Endothelial cell of umbilical vein (primary cell): ENCODE results near the gene KRTAP10-6. TPM values are rescaled to one million over a fixed set of nuclear protein-coding genes. Genes with fewer than 3 reads are reported as not detected.

Source experiments
- BruUV-seq: library from RNA; stranded (reverse); fragments of 400-500 nt; replicated peaks from 2 replicates; lab custom pipeline; 2021; lab: Mats Ljungman, UMichigan
- CTCF ChIA-PET: fragments of 300-600, 350-600 bp; sonication (Branson Sonifier 250); formaldehyde crosslinking; loops from one replicate; lab custom pipeline; 2021; ENCODE audit warnings: antibody characterized with exemption, inconsistent platforms; lab: Charles Lee
- POLR2A ChIA-PET: fragments of 300-600, 350-600 bp; sonication (Branson Sonifier 250); formaldehyde crosslinking; loops from one replicate; lab custom pipeline; 2021; ENCODE audit warnings: antibody characterized with exemption, inconsistent platforms; lab: Charles Lee
- DNase-seq: peaks from one replicate; pipeline ENCODE4 v3.0.0-alpha.2; 2011; ENCODE audit warnings: low read depth, low spot score
- FAIRE-seq: peaks from 2 replicates; lab custom pipeline; 2011; peaks lifted over from hg19 to GRCh38; lab: Jason Lieb, UNC
- H2AFZ ChIP-seq: 2 replicates; pipeline ENCODE4 v1.6.0; 2012; ENCODE audit warnings: low read depth, low read length, control low read depth, inconsistent platforms
- H3K27ac ChIP-seq: 2 replicates; pipeline ENCODE4 v1.5.1; 2011; ENCODE audit warnings: low read depth, mild to moderate bottlenecking, control low read depth, low read length, moderate library complexity; ENCODE audit not compliant: insufficient read depth
- H3K27me3 ChIP-seq, 2 experiments: 2 replicates each; pipeline versions ENCODE4 v1.6.0 to v1.6.1; 2011; ENCODE audit warnings: low read length in 2 of 2, mixed read lengths in 1 of 2; ENCODE audit not compliant: control insufficient read depth in 2 of 2, insufficient read depth in 2 of 2
- H3K36me3 ChIP-seq, 2 experiments: 2 replicates in 1 of 2; 3 replicates in 1 of 2; pipeline ENCODE4 v1.5.1; 2011; ENCODE audit warnings: low read length in 2 of 2, mild to moderate bottlenecking in 1 of 2, moderate library complexity in 1 of 2; ENCODE audit not compliant: control insufficient read depth in 2 of 2, insufficient read depth in 2 of 2; ENCODE audit errors: extremely low read depth in 1 of 2
- H3K4me1 ChIP-seq: 3 replicates; pipeline ENCODE4 v1.5.1; 2011; ENCODE audit warnings: mild to moderate bottlenecking, low read length; ENCODE audit not compliant: control insufficient read depth, insufficient read depth; ENCODE audit errors: extremely low read depth
- H3K4me2 ChIP-seq: 2 replicates; pipeline ENCODE4 v1.6.1; 2011; ENCODE audit warnings: low read length, control low read depth, mixed read lengths; ENCODE audit not compliant: insufficient read depth
- H3K4me3 ChIP-seq, 3 experiments: fragments of 200-600 bp in 1 of 3; sonication (generic), shearing (Covaris generic) in 1 of 3; replicated peaks in 1 of 3; 2 replicates each; pipeline ENCODE4 v1.5.1; 2011 to 2016; ENCODE audit warnings: control low read depth in 3 of 3, low read length in 3 of 3, mild to moderate bottlenecking in 2 of 3, inconsistent platforms in 1 of 3, low read depth in 1 of 3, moderate library complexity in 1 of 3; ENCODE audit not compliant: insufficient read depth in 1 of 3
- H3K79me2 ChIP-seq: 2 replicates; pipeline ENCODE4 v1.6.0; 2012; ENCODE audit warnings: low read length, inconsistent platforms; ENCODE audit not compliant: control insufficient read depth, insufficient read depth
- H3K9ac ChIP-seq: replicated peaks from 2 replicates; pipeline ENCODE3; 2011; ENCODE audit warnings: low read length, control low read depth; ENCODE audit not compliant: insufficient read depth; ENCODE audit errors: extremely low read depth
- H3K9me1 ChIP-seq: replicated peaks from 3 replicates; pipeline ENCODE4 v1.6.0; 2011; ENCODE audit warnings: mild to moderate bottlenecking, low read length; ENCODE audit not compliant: control insufficient read depth, insufficient read depth; ENCODE audit errors: extremely low read depth
- H3K9me3 ChIP-seq: replicated peaks from 2 replicates; pipeline ENCODE4 v1.5.1; 2012; ENCODE audit warnings: low read length, inconsistent platforms; ENCODE audit not compliant: control insufficient read depth, insufficient read depth
- H4K20me1 ChIP-seq: replicated peaks from 2 replicates; pipeline ENCODE3; 2011; ENCODE audit warnings: mild to moderate bottlenecking, low read length; ENCODE audit not compliant: control insufficient read depth, insufficient read depth; ENCODE audit errors: extremely low read depth
- CTCF ChIP-seq, 2 donors: IDR thresholded peaks; 1 replicate in 1 of 2; 2 replicates in 1 of 2; pipeline ENCODE4 v1.5.1; 2011; ENCODE audit warnings: low read length in 2 of 2, mild to moderate bottlenecking in 2 of 2, moderate library complexity in 2 of 2, control low read depth in 1 of 2, inconsistent platforms in 1 of 2, low read depth in 1 of 2; ENCODE audit not compliant: insufficient read depth in 1 of 2; ENCODE audit errors: extremely low read depth in 1 of 2
- EZH2 ChIP-seq: IDR thresholded peaks from 2 replicates; pipeline ENCODE4 v1.6.1; 2012; ENCODE audit warnings: borderline replicate concordance, low read depth, mild to moderate bottlenecking, moderate library complexity, low read length, inconsistent platforms; ENCODE audit not compliant: severe bottlenecking
- FOS ChIP-seq: IDR thresholded peaks from 2 replicates; pipeline ENCODE4 v1.6.1; 2011; ENCODE audit warnings: mild to moderate bottlenecking, low read length, moderate library complexity, borderline replicate concordance; ENCODE audit not compliant: insufficient read depth
- GATA2 ChIP-seq: IDR thresholded peaks from 2 replicates; pipeline ENCODE4 v1.7.0; 2011; ENCODE audit warnings: low read depth, mild to moderate bottlenecking, moderate library complexity, mixed read lengths, low read length; ENCODE audit not compliant: insufficient read length, insufficient read depth
- JUN ChIP-seq: IDR thresholded peaks from 2 replicates; pipeline ENCODE4 v1.6.1; 2011; ENCODE audit warnings: borderline replicate concordance, low read depth; ENCODE audit not compliant: insufficient read length, insufficient read depth
- MAX ChIP-seq: IDR thresholded peaks from 2 replicates; pipeline ENCODE4 v1.6.1; 2011; ENCODE audit not compliant: insufficient read depth, insufficient read length
- MYC ChIP-seq: IDR thresholded peaks from one replicate; pipeline ENCODE4 v1.6.1; 2011; ENCODE audit warnings: mild to moderate bottlenecking, low read depth, low read length
- POLR2A ChIP-seq: IDR thresholded peaks from 2 replicates; pipeline ENCODE4 v1.6.1; 2012; ENCODE audit warnings: low read depth, mild to moderate bottlenecking, control low read depth, low read length
- POLR2AphosphoS5 ChIP-seq: IDR thresholded peaks from 2 replicates; pipeline ENCODE4 v1.6.1; 2012; ENCODE audit warnings: low read depth, mild to moderate bottlenecking, control low read depth, low read length, moderate library complexity; ENCODE audit not compliant: insufficient read depth
- dilution Hi-C: fragments of 300-500 bp; cut with MboI; formaldehyde crosslinking; loops from one replicate; pipeline ENCODE4 v1.15.0; 2019; ENCODE audit warnings: low sequenced_read_pairs; ENCODE audit not compliant: extremely low pct_ligation_motif_present
- intact Hi-C: fragments of 100-400 bp; cut with micrococcal nuclease; formaldehyde crosslinking; loops from one replicate; pipeline ENCODE4 v1.10.0; 2022
- polyA plus RNA-seq, 4 experiments: library from polyadenylated mRNA; depleted of rRNA in 3 of 4; stranded (reverse) in 3 of 4; unstranded in 1 of 4; fragments of >200 nt; gene quantifications; 2 replicates each; pipeline versions ENCODE4 v1.2.1 to v1.2.3, GENCODE V29; 2011 to 2012; ENCODE audit warnings: missing spikeins in 1 of 4
- total RNA-seq: library from RNA; stranded (reverse); gene quantifications from 2 replicates; pipeline ENCODE4 v1.2.3, GENCODE V29; 2021

KRTAP10-6 gene
- total and polyA plus RNA-seq, 2 donors (not counting 3 experiments of a cell fraction or from before 2014, with no cell fraction given) = not detected

- BruUV-seq = no TSS peak
- dilution Hi-C loops (no loop called here), intact Hi-C loops (no loop called here)
- Histone ChIP-seq H3K4me1 (no peaks in the 10 kb centered on the region), H2AFZ (no peak overlapping the region), H3K27me3 (peaks cover 3 to 8% of the 10 kb centered on the region in 2 experiments), H3K79me2 (no peaks in the 10 kb centered on the region), H3K4me2 (no peak overlapping the region), H4K20me1 (no peaks in the 10 kb centered on the region), H3K27ac (no peak overlapping the region), H3K4me3 (no peak overlapping the region), H3K36me3 (no peaks in the 10 kb centered on the region), H3K9me3 (no peaks in the 10 kb centered on the region), H3K9me1 (no peaks in the 10 kb centered on the region), H3K9ac (no peak overlapping the region)
- ChIA-PET POLR2A (no interaction called here), CTCF (no interaction called here)
- DNase-seq = no peak
- TF ChIP-seq MYC = no peak
- TF ChIP-seq MAX = no peak
- no peak for TF ChIP-seq EZH2
- TF ChIP-seq JUN = no peak
- TF ChIP-seq POLR2AphosphoS5 = no peak
- TF ChIP-seq GATA2 = no peak
- no peak for TF ChIP-seq FOS
- TF ChIP-seq POLR2A = no peak
- TF ChIP-seq CTCF (IDR thresholded peaks at IDR 0.05; ENCODE audit: extremely low read depth in 1 of 2, insufficient read depth in 1 of 2, low read depth in 1 of 2, low read length in 2 of 2) = no peak
- FAIRE-seq = no peak
Measured at GRCh38 chr21:44582055-44582454, 10.2 kb downstream of the KRTAP10-6 start.
